Subcutaneous abdominal adipose tissue (tissue), 5 donors: ENCODE measurements around the gene ATXN7L3.
A peak's percentile ranks its signal among the peaks of the same experiment; 100 is the strongest.

Experiments used
- H3K27ac ChIP-seq: one replicate; pipeline ENCODE4 v1.7.0; 2013; ENCODE audit warnings: low read depth, mild to moderate bottlenecking, inconsistent platforms, low read length, moderate library complexity
- H3K27me3 ChIP-seq, 5 donors: one replicate each; pipeline ENCODE4 v1.7.0; 2013; ENCODE audit warnings: low read length in 5 of 5, inconsistent platforms in 1 of 5; ENCODE audit not compliant: control insufficient read depth in 5 of 5, insufficient read depth in 4 of 5
- H3K36me3 ChIP-seq, 5 donors: one replicate each; pipeline ENCODE4 v1.7.0; 2013; ENCODE audit warnings: low read length in 5 of 5; ENCODE audit not compliant: control insufficient read depth in 5 of 5, insufficient read depth in 5 of 5
- H3K4me1 ChIP-seq, 5 donors: one replicate each; pipeline ENCODE4 v1.7.0; 2013; ENCODE audit warnings: low read length in 5 of 5, mild to moderate bottlenecking in 3 of 5, moderate library complexity in 1 of 5; ENCODE audit not compliant: control insufficient read depth in 5 of 5, insufficient read depth in 5 of 5
- H3K4me3 ChIP-seq, 5 donors: one replicate each; pipeline ENCODE4 v1.7.0; 2013; ENCODE audit warnings: low read length in 5 of 5, low read depth in 1 of 5
- H3K9ac ChIP-seq, 5 donors: one replicate each; pipeline ENCODE4 v1.7.0; 2013; ENCODE audit warnings: low read length in 5 of 5, mild to moderate bottlenecking in 4 of 5, moderate library complexity in 3 of 5
- H3K9me3 ChIP-seq, 5 donors: one replicate each; pipeline ENCODE4 v1.7.0; 2013; ENCODE audit warnings: low read length in 5 of 5; ENCODE audit not compliant: control insufficient read depth in 5 of 5
- donor health status: healthy.
- donor health status: healthy.
- donor health status: healthy.
- donor health status: healthy.
- donor health status: healthy.

Gene ATXN7L3

GRCh38 chr17:44203731-44204440 is 4.2 kb upstream of the ATXN7L3 start:
- no peak overlapping the region for H3K9ac ChIP-seq

GRCh38 chr17:44202756-44203155 is 3.1 kb upstream of the ATXN7L3 start:
- Histone ChIP-seq H3K4me1 (peaks cover 7 to 26% (median 25%) of the 10 kb centered on the region in 5 donors), H3K27me3 (no peaks in the 10 kb centered on the region), H3K4me3 (no peak overlapping the region), H3K27ac (no peak overlapping the region), H3K9me3 (no peaks in the 10 kb centered on the region), H3K36me3 (peaks cover 0 to 17% (median 13%) of the 10 kb centered on the region in 5 donors), H3K9ac (no peak overlapping the region)

More at GRCh38 chr17:44203731-44204440, 4.2 kb upstream of the ATXN7L3 start:
- peaks cover 3 to 15% (median 13%) of the 10 kb centered on the region in 5 donors for H3K4me1 ChIP-seq
- H3K9me3 ChIP-seq, result no peaks in the 10 kb centered on the region
- H3K27ac ChIP-seq, result no peak overlapping the region
- no peaks in the 10 kb centered on the region for H3K27me3 ChIP-seq
- H3K36me3 ChIP-seq, result peaks cover 0 to 26% (median 22%) of the 10 kb centered on the region in 5 donors
- H3K4me3 ChIP-seq, result no peak overlapping the region

GRCh38 chr17:44200478-44201155 is 933 bp upstream of the ATXN7L3 start:
- Histone ChIP-seq H3K9ac (peak overlapping the region; percentile 48 to 93 (median 84)), H3K27ac (peak overlapping the region; percentile 78), H3K9me3 (no peaks in the 10 kb centered on the region), H3K4me3 (peak overlapping the region; percentile 67 to 81 (median 77)), H3K27me3 (no peaks in the 10 kb centered on the region), H3K4me1 (peaks cover 7 to 34% (median 30%) of the 10 kb centered on the region in 5 donors), H3K36me3 (peaks cover 0 to 17% (median 10%) of the 10 kb centered on the region in 5 donors)

GRCh38 chr17:44198721-44199552 is 747 bp downstream of the ATXN7L3 start:
- H3K4me3 ChIP-seq, result peak overlapping the region; percentile 67 to 76 (median 73)
- no peaks in the 10 kb centered on the region for H3K9me3 ChIP-seq
- peaks cover 7 to 31% (median 29%) of the 10 kb centered on the region in 5 donors for H3K4me1 ChIP-seq
- peaks cover 0 to 34% (median 26%) of the 10 kb centered on the region in 5 donors for H3K36me3 ChIP-seq
- H3K9ac ChIP-seq, result peak overlapping the region; percentile 68 to 90 (median 88)
- H3K27ac ChIP-seq, result peak overlapping the region; percentile 84
- no peaks in the 10 kb centered on the region for H3K27me3 ChIP-seq

- Histone ChIP-seq H3K36me3 (peaks cover 0 to 42% (median 34%) of the 10 kb centered on the region in 5 donors), H3K27me3 (no peaks in the 10 kb centered on the region)
Measured at GRCh38 chr17:44197980-44198720, 1.5 kb downstream of the ATXN7L3 start.

GRCh38 chr17:44197107-44197506 is 2.6 kb downstream of the ATXN7L3 start:
- Histone ChIP-seq H3K9ac (peak overlapping the region in 3 of 5 donors; percentile 42 to 90 (median 88)), H3K9me3 (no peaks in the 10 kb centered on the region), H3K4me3 (no peak overlapping the region), H3K36me3 (peaks cover 0 to 47% (median 39%) of the 10 kb centered on the region in 5 donors), H3K4me1 (peaks cover 7 to 33% (median 32%) of the 10 kb centered on the region in 5 donors), H3K27ac (peak overlapping the region; percentile 84), H3K27me3 (no peaks in the 10 kb centered on the region)

More at GRCh38 chr17:44197980-44198720, 1.5 kb downstream of the ATXN7L3 start:
- Histone ChIP-seq H3K4me3 (peak overlapping the region; percentile 67 to 76 (median 73)), H3K9me3 (no peaks in the 10 kb centered on the region), H3K27ac (peak overlapping the region; percentile 84), H3K9ac (peak overlapping the region; percentile 68 to 90 (median 88)), H3K4me1 (peaks cover 7 to 26% (median 25%) of the 10 kb centered on the region in 5 donors)

- Histone ChIP-seq H3K4me3 (no peak overlapping the region), H3K36me3 (peaks cover 0 to 78% (median 62%) of the 10 kb centered on the region in 5 donors), H3K4me1 (peaks cover 4 to 30% (median 27%) of the 10 kb centered on the region in 5 donors), H3K27ac (no peak overlapping the region), H3K27me3 (no peaks in the 10 kb centered on the region), H3K9ac (no peak overlapping the region), H3K9me3 (no peaks in the 10 kb centered on the region)
Measured at GRCh38 chr17:44193326-44194084, 6.2 kb downstream of the ATXN7L3 start.

- peak overlapping the region; percentile 46 for H3K27ac ChIP-seq
- H3K9ac ChIP-seq, result peak overlapping the region in 1 of 5 donors; percentile 16
- peaks cover 0 to 77% (median 62%) of the 10 kb centered on the region in 5 donors for H3K36me3 ChIP-seq
- H3K4me3 ChIP-seq, result no peak overlapping the region
- H3K9me3 ChIP-seq, result no peaks in the 10 kb centered on the region
- no peaks in the 10 kb centered on the region for H3K27me3 ChIP-seq
- peaks cover under 1 to 30% (median 27%) of the 10 kb centered on the region in 5 donors for H3K4me1 ChIP-seq
Measured at GRCh38 chr17:44192750-44193149, 6.9 kb downstream of the ATXN7L3 start.
